PC-9 (cell line): ENCODE results near the gene TBC1D22A. TPM values are rescaled to one million over a fixed set of nuclear protein-coding genes. Genes with fewer than 3 reads are reported as not detected.

ENCODE experiments used
- BruUV-seq: library from RNA; stranded (reverse); fragments of 400-500 nt; replicated peaks from 2 replicates; lab custom pipeline; 2021; lab: Mats Ljungman, UMichigan
- CTCF ChIA-PET: fragments of 300-600 bp; sonication (Branson Sonifier 250); formaldehyde crosslinking; loops from one replicate; lab custom pipeline; 2022; ENCODE audit warnings: antibody characterized with exemption; lab: Charles Lee
- POLR2A ChIA-PET: fragments of 300-600 bp; sonication (Branson Sonifier 250); formaldehyde crosslinking; loops from one replicate; lab custom pipeline; 2022; ENCODE audit warnings: antibody characterized with exemption; ENCODE audit not compliant: unreplicated experiment; lab: Charles Lee
- DNase-seq, 2 experiments: peaks; one replicate each; pipeline versions ENCODE4 v3.0.0 to v3.0.0-alpha.2; 2015 to 2022; ENCODE audit warnings: mixed read lengths in 1 of 2
- H2AFZ ChIP-seq: fragments of 200-600 bp; sonication (generic); 2 replicates; pipeline ENCODE4 v1.8.1; 2017; ENCODE audit warnings: antibody characterized with exemption
- H3F3A ChIP-seq: fragments of 200-600 bp; sonication (generic); 2 replicates; pipeline ENCODE4 v1.8.1; 2017; ENCODE audit warnings: antibody characterized with exemption, mild to moderate bottlenecking, low read depth; ENCODE audit not compliant: insufficient read depth
- H3K27ac ChIP-seq: fragments of 200-600 bp; sonication (generic); 2 replicates; pipeline ENCODE4 v1.6.1; 2016; ENCODE audit warnings: mixed run types
- H3K27me3 ChIP-seq: fragments of 200-600 bp; sonication (generic); 2 replicates; pipeline ENCODE4 v1.6.1; 2016; ENCODE audit warnings: low read depth, mixed run types; ENCODE audit not compliant: insufficient read depth
- H3K36me3 ChIP-seq: fragments of 200-600 bp; sonication (generic); 2 replicates; pipeline ENCODE4 v1.6.1; 2016; ENCODE audit warnings: low read depth, mixed run types
- H3K4me1 ChIP-seq: fragments of 200-600 bp; sonication (generic); replicated peaks from 2 replicates; pipeline ENCODE4 v1.6.1; 2016; ENCODE audit warnings: mixed run types; ENCODE audit not compliant: insufficient read depth
- H3K4me2 ChIP-seq: fragments of 200-600 bp; sonication (generic); 2 replicates; pipeline ENCODE4 v1.6.1; 2017; ENCODE audit warnings: mixed run types
- H3K4me3 ChIP-seq: fragments of 200-600 bp; sonication (generic); 2 replicates; pipeline ENCODE4 v1.6.1; 2016; ENCODE audit warnings: mixed run types
- H3K79me2 ChIP-seq: fragments of 200-600 bp; sonication (generic); 2 replicates; pipeline ENCODE4 v1.6.1; 2017; ENCODE audit warnings: low read depth, mixed run types
- H3K9me2 ChIP-seq: fragments of 200-600 bp; sonication (generic); 2 replicates; pipeline ENCODE4 v1.8.1; 2017; ENCODE audit warnings: mild to moderate bottlenecking; ENCODE audit not compliant: insufficient read depth
- H3K9me3 ChIP-seq: fragments of 200-600 bp; sonication (generic); 2 replicates; pipeline ENCODE4 v1.8.1; 2016; ENCODE audit warnings: low read depth; ENCODE audit not compliant: insufficient read depth
- H4K20me1 ChIP-seq: fragments of 200-600 bp; sonication (generic); 2 replicates; pipeline ENCODE4 v1.8.1; 2017; ENCODE audit not compliant: insufficient read depth
- CTCF ChIP-seq: fragments of 200-600 bp; sonication (generic); conservative IDR thresholded peaks from 2 replicates; pipeline ENCODE4 v1.6.1; 2017; ENCODE audit warnings: mixed run types, antibody characterized with exemption, mild to moderate bottlenecking, moderate library complexity
- EZH2 ChIP-seq: fragments of 200-600 bp; sonication (generic); IDR thresholded peaks from 2 replicates; pipeline ENCODE4 v1.8.0; 2017; ENCODE audit warnings: antibody characterized with exemption, low read depth
- intact Hi-C: fragments of 100-400 bp; cut with micrococcal nuclease; formaldehyde crosslinking; loops from one replicate; pipeline ENCODE4 v1.10.0; 2022; ENCODE audit not compliant: unreplicated experiment
- total RNA-seq: library from RNA; stranded (reverse); gene quantifications from 2 replicates; pipeline ENCODE4 v1.2.3, GENCODE V29; 2021

TBC1D22A gene
- total RNA-seq, 1 experiment from 2014 or later = 40.3 TPM

- no TSS peak for BruUV-seq
- Histone ChIP-seq H3K36me3 (no peaks in the 10 kb centered on the region), H3F3A (peaks cover 21% of the 10 kb centered on the region; the same call in 1 of the 2 replicates), H3K79me2 (peaks cover 19% of the 10 kb centered on the region; the same call in 1 of the 2 replicates), H3K4me1 (peaks cover 22% of the 10 kb centered on the region), H3K9me2 (no peaks in the 10 kb centered on the region), H3K4me3 (no peak overlapping the region), H2AFZ (no peak overlapping the region), H3K9me3 (no peaks in the 10 kb centered on the region), H3K27me3 (no peaks in the 10 kb centered on the region), H3K4me2 (no peak overlapping the region), H3K27ac (no peak overlapping the region), H4K20me1 (peaks cover 32% of the 10 kb centered on the region)
- TF ChIP-seq EZH2 = no peak
- no peak for TF ChIP-seq CTCF
- no peak for DNase-seq
- POLR2A ChIA-PET = no interaction called here
- CTCF ChIA-PET = no interaction called here
- intact Hi-C loops = no loop called here
Measured at GRCh38 chr22:46931881-46932280, 169.4 kb downstream of the TBC1D22A start.

DNA sequence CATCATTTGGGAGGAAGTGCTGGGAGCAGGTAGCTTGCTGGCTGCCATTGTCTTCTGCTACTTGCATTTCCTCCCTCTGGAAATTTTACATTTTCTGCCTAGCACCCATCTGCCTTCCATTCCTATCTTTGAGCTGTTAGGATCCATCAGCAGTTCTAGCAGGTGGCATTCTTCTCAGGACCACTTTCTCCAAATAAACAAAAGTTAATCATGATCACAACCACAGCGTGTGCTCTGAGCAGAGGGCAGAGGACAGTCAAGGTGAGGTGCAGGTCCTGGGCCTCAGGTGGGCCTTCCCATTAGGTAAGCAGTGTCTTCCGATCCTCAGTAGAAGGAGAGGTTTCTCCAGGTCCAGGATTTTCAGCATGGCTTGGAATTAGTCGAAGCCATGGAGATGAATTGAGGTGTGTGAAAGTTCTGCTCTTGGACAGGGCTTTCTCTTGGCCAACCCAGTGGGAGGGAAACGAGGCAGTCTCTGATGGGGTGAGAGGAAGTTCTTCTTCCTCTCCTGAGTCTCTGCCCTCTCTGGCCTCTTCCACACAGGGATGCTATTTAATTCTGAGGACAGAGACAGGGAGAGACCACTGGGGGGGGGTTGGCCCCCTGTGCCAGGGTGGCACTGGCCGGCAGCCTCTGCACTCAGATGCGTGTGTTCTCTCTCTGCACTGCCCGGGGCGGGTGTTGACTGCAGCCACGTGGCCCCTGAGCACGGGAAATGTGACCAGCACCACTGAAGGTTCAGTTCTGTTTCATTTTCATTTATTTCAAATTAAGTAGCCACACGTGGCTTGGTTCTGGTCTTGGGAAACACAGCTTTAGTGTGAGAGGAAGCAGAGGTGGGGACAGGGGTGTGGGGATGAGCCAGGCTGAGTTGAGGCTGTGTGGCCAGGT is 170.8 kb downstream of the TBC1D22A start:
- BruUV-seq = no TSS peak
- DNase-seq = no peak
- intact Hi-C loops = no loop called here
- Histone ChIP-seq H2AFZ (no peak overlapping the region), H3K9me2 (no peaks in the 10 kb centered on the region), H4K20me1 (peaks cover 29% of the 10 kb centered on the region), H3K27me3 (no peaks in the 10 kb centered on the region), H3K79me2 (peaks cover 19% of the 10 kb centered on the region; the same call in 1 of the 2 replicates), H3F3A (peaks cover 23% of the 10 kb centered on the region; the same call in 1 of the 2 replicates), H3K27ac (no peak overlapping the region), H3K9me3 (no peaks in the 10 kb centered on the region), H3K4me1 (peaks cover 22% of the 10 kb centered on the region), H3K4me3 (no peak overlapping the region), H3K36me3 (no peaks in the 10 kb centered on the region), H3K4me2 (no peak overlapping the region)
- POLR2A ChIA-PET = no interaction called here
- TF ChIP-seq CTCF (no peak), EZH2 (no peak)
- CTCF ChIA-PET = no interaction called here

DNA sequence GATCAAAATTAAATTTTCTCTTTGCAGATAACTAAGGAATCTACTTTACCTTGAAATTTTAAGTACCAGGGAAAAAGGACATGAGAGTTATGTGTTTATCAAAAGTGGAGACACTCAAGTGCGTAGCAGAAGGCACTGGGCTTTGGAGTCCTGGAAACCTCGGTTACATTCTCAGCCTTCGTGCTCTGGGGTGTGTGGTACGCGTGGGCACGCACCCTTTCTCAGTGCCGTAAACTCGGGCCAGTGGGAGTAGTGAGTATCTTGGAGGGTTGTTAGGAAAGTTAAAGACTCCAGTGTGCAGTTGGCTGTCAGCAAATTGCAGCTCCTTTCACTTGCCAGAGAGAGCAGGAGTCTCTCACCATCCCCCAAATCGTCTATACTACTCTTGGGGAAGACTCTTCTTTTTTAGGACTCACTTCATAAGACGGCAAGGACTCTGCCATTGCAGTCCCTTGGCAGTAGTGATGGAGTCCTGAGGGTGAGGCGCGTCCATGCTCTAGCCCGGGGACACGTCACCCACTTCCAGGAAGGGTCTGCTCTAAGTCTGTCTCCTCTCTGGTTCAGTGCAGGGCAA is 171.8 kb downstream of the TBC1D22A start:
- peaks cover 19% of the 10 kb centered on the region; the same call in 1 of the 2 replicates for H3K79me2 ChIP-seq
- H3K4me1 ChIP-seq = peaks cover 22% of the 10 kb centered on the region
- H3K9me3 ChIP-seq = no peaks in the 10 kb centered on the region
- no TSS peak for BruUV-seq
- no peaks in the 10 kb centered on the region for H3K27me3 ChIP-seq
- peak overlapping the region; percentile 42 for H3K27ac ChIP-seq
- CTCF ChIA-PET = no interaction called here
- no peaks in the 10 kb centered on the region for H3K9me2 ChIP-seq
- no peaks in the 10 kb centered on the region for H3K36me3 ChIP-seq
- TF ChIP-seq CTCF (no peak), EZH2 (no peak)
- POLR2A ChIA-PET = interaction anchor here (0.7 kb wide), 1 partner anchor 51 kb away, joined by 6 read pairs; no protein-coding TSS in a partner anchor
- H3F3A ChIP-seq = peaks cover 23% of the 10 kb centered on the region; the same call in 1 of the 2 replicates
- peak overlapping the region; percentile 27 for H3K4me2 ChIP-seq
- H2AFZ ChIP-seq = no peak overlapping the region
- intact Hi-C loops = no loop called here
- no peak for DNase-seq
- no peak overlapping the region for H3K4me3 ChIP-seq
- H4K20me1 ChIP-seq = peaks cover 29% of the 10 kb centered on the region
